H1 (cell line): ENCODE measurements around the gene UNK.

Experiments
- JUND ChIP-seq: IDR thresholded peaks from 2 replicates; pipeline ENCODE4 v1.6.1; 2011; ENCODE audit warnings: mild to moderate bottlenecking, improper control_type of control experiment, low read length
- POLR2A ChIP-seq, 2 experiments: IDR thresholded peaks; 1 replicate in 1 of 2; 2 replicates in 1 of 2; pipeline ENCODE4 v1.6.1; 2011; ENCODE audit warnings: low read depth in 2 of 2, low read length in 2 of 2, mild to moderate bottlenecking in 2 of 2; ENCODE audit errors: control extremely low read depth in 1 of 2
- POLR2AphosphoS5 ChIP-seq: IDR thresholded peaks from 2 replicates; pipeline ENCODE4 v1.6.1; 2011; ENCODE audit warnings: low read depth, low read length
- RNF2 ChIP-seq: fragments of 200-900, 300-1000 bp; sonication (generic); IDR thresholded peaks from 2 replicates; pipeline ENCODE4 v1.7.1; 2016; ENCODE audit warnings: borderline replicate concordance, low read depth, mild to moderate bottlenecking, antibody characterized with exemption, low read length; ENCODE audit not compliant: poor library complexity, severe bottlenecking; ENCODE audit errors: missing control alignments
- TAF1 ChIP-seq: IDR thresholded peaks from 2 replicates; pipeline ENCODE4 v1.6.1; 2011; ENCODE audit warnings: mild to moderate bottlenecking, low read depth, low read length
- TBP ChIP-seq: IDR thresholded peaks from 2 replicates; pipeline ENCODE4 v1.6.1; 2011; ENCODE audit warnings: low read depth, low read length, improper control_type of control experiment
- TF ChIP-seq, protein P1 (sequence below): IDR thresholded peaks from 2 replicates; pipeline ENCODE4 v1.6.1; 2012; ENCODE audit warnings: inconsistent platforms

DNA sequence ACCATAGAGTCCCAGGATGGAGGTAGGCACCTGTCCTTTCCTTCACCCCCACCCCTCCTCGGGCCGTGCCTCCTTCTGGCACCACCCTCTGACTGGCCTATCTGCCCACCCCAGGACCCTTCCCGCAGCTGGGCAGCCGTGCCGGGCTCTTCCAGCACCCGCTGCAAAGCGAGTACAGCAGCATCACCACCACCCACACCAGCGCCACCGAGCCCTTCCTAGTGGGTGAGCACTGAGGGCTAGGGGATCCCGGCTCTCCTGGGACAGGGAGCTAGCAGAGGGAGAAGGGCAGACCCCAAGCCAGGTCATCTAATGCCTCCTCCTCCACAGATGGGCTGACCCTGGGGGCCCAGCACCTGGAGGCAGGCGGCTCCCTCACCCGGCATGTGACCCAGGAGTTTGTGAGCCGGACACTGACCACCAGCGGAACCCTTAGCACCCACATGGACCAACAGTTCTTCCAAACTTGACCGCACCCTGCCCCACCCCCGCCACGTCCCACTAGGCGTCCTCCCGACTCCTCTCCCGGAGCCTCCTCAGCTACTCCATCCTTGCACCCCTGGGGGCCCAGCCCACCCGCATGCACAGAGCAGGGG, 27.4 kb upstream of the UNK start:
- no peak for TF ChIP-seq RNF2
- no peak for TF ChIP-seq POLR2AphosphoS5
- TF ChIP-seq POLR2A (IDR thresholded peaks at IDR 0.05; ENCODE audit: control extremely low read depth in 1 of 2, low read depth in 2 of 2, low read length in 2 of 2): no peak
- TF ChIP-seq, protein P1, sequence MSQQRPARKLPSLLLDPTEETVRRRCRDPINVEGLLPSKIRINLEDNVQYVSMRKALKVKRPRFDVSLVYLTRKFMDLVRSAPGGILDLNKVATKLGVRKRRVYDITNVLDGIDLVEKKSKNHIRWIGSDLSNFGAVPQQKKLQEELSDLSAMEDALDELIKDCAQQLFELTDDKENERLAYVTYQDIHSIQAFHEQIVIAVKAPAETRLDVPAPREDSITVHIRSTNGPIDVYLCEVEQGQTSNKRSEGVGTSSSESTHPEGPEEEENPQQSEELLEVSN: no peak
- TF ChIP-seq JUND: no peak
- TF ChIP-seq TBP: no peak
- TF ChIP-seq TAF1: no peak
